HL-60 (cell line): ENCODE measurements around the gene RBFOX2.

Source experiments
- CTCF ChIP-seq: IDR thresholded peaks from one replicate; pipeline ENCODE4 v1.5.1; 2011; ENCODE audit warnings: low read length, control low read depth, inconsistent platforms; ENCODE audit not compliant: insufficient read depth
- GABPA ChIP-seq: IDR thresholded peaks from 2 replicates; pipeline ENCODE4 v1.6.1; 2012; ENCODE audit warnings: low read depth
- POLR2AphosphoS5 ChIP-seq: IDR thresholded peaks from 2 replicates; pipeline ENCODE4 v1.6.1; 2012; ENCODE audit warnings: low read depth
- REST ChIP-seq: IDR thresholded peaks from 2 replicates; pipeline ENCODE4 v1.6.1; 2012; ENCODE audit warnings: low read depth; ENCODE audit not compliant: insufficient replicate concordance

- TF ChIP-seq CTCF (no peak), REST (no peak), POLR2AphosphoS5 (no peak), GABPA (no peak)
These were observed 24.9 kb upstream of the RBFOX2 start for GRCh38 chr22:36053242-36054147.
